Natural killer cell (primary cell): ENCODE measurements around the gene PDIA2. TPM values are rescaled to one million over a fixed set of nuclear protein-coding genes. Genes with fewer than 3 reads are reported as not detected.

Source experiments
- ATAC-seq, 3 donors: fragments of 150-1000 bp in 2 of 3; fragments of 200-7000 bp in 1 of 3; cut with Tn5 transposase; 1 replicate in 1 of 3; 2 replicates in 2 of 3; pipeline ENCODE4 v1.10.0; 2021; ENCODE audit warnings: mild to moderate bottlenecking in 2 of 3, moderate library complexity in 2 of 3
- DNase-seq, 2 donors: peaks; one replicate each; pipeline versions ENCODE4 v3.0.0 to v3.0.0-alpha.2; 2013 to 2021; ENCODE audit warnings: mixed read lengths in 1 of 2
- H3K27ac ChIP-seq: one replicate; pipeline ENCODE4 v1.5.1; 2013; ENCODE audit warnings: mild to moderate bottlenecking, low read length
- H3K27me3 ChIP-seq: one replicate; pipeline ENCODE4 v1.6.1; 2013; ENCODE audit warnings: low read length; ENCODE audit not compliant: control insufficient read depth, insufficient read depth
- H3K36me3 ChIP-seq: one replicate; pipeline ENCODE4 v1.6.1; 2013; ENCODE audit warnings: low read length; ENCODE audit not compliant: control insufficient read depth, insufficient read depth
- H3K4me1 ChIP-seq: one replicate; pipeline ENCODE4 v1.6.1; 2013; ENCODE audit warnings: low read length; ENCODE audit not compliant: control insufficient read depth, insufficient read depth
- H3K4me3 ChIP-seq: one replicate; pipeline ENCODE4 v1.5.1; 2013; ENCODE audit warnings: low read length
- H3K9me3 ChIP-seq: one replicate; pipeline ENCODE4 v1.6.1; 2013; ENCODE audit warnings: low read length; ENCODE audit not compliant: control insufficient read depth, insufficient read depth
- H3K27ac Mint-ChIP-seq, 2 donors: one replicate each; pipeline ENCODE4 v1.8.0; 2022; ENCODE audit warnings: mild to moderate bottlenecking in 2 of 2, mixed read lengths in 2 of 2, moderate library complexity in 1 of 2
- H3K27me3 Mint-ChIP-seq, 2 donors: one replicate each; pipeline ENCODE4 v1.8.0; 2022; ENCODE audit warnings: low read depth in 2 of 2, mixed read lengths in 2 of 2
- H3K36me3 Mint-ChIP-seq: one replicate; pipeline ENCODE4 v1.8.0; 2022; ENCODE audit warnings: mixed read lengths
- H3K4me1 Mint-ChIP-seq, 2 donors: one replicate each; pipeline ENCODE4 v1.8.0; 2022; ENCODE audit warnings: mixed read lengths in 2 of 2
- H3K4me3 Mint-ChIP-seq: one replicate; pipeline ENCODE4 v1.8.0; 2022; ENCODE audit warnings: mild to moderate bottlenecking, moderate library complexity, mixed read lengths
- H3K9me3 Mint-ChIP-seq, 2 donors: one replicate each; pipeline ENCODE4 v1.8.0; 2022; ENCODE audit warnings: mixed read lengths in 2 of 2
- CTCF ChIP-seq: fragments of 200-600 bp; IDR thresholded peaks from one replicate; pipeline ENCODE4 v1.8.0; 2022; ENCODE audit warnings: antibody characterized with exemption
- WGBS: methylation state at CpG from one replicate; pipeline ENCODE4 v1.1.7; 2013; ENCODE audit warnings: missing lambda C conversion rate; ENCODE audit not compliant: insufficient coverage; 5-methylcytosine and 5-hydroxymethylcytosine counted together
- intact Hi-C: fragments of 100-400 bp; cut with micrococcal nuclease; formaldehyde crosslinking; loops from one replicate; pipeline ENCODE4 v1.14.2; 2022
- total RNA-seq, 4 donors: library from RNA; stranded (reverse); fragments of 120-200 nt in 1 of 4; gene quantifications; one replicate each; pipeline versions ENCODE4 v1.2.3 to v1.2.4, GENCODE V29; 2013 to 2022

The PDIA2 gene
- total RNA-seq, 3 donors from 2014 or later (not counting 1 experiment from before 2014, with no cell fraction given): not detected

GRCh38 chr16:280005-280460 lies 2.9 kb upstream of the PDIA2 start:
- H3K4me3 Mint-ChIP-seq: no peak overlapping the region
- H3K27me3 Mint-ChIP-seq: peaks cover 0 to 19% of the 10 kb centered on the region in 2 donors
- H3K27ac ChIP-seq: no peak overlapping the region
- no peaks in the 10 kb centered on the region for H3K9me3 Mint-ChIP-seq
- no peak for TF ChIP-seq CTCF
- peaks cover 6 to 14% of the 10 kb centered on the region in 2 donors for H3K4me1 Mint-ChIP-seq
- H3K27ac Mint-ChIP-seq: no peak overlapping the region
- H3K27me3 ChIP-seq: peaks cover 20% of the 10 kb centered on the region
- intact Hi-C loops: no loop called here
- H3K36me3 ChIP-seq: no peaks in the 10 kb centered on the region
- 12% methylated on average over 47 of the region's 47 CpGs for WGBS
- H3K9me3 ChIP-seq: no peaks in the 10 kb centered on the region
- DNase-seq: no peak
- peaks cover 29% of the 10 kb centered on the region for H3K4me1 ChIP-seq
- no peak for ATAC-seq
- no peaks in the 10 kb centered on the region for H3K36me3 Mint-ChIP-seq
- no peak overlapping the region for H3K4me3 ChIP-seq

- DNase-seq: peak in 1 of 2 donors; percentile 26
- no peaks in the 10 kb centered on the region for H3K9me3 ChIP-seq
- H3K4me1 ChIP-seq: peaks cover 25% of the 10 kb centered on the region
- H3K4me3 ChIP-seq: no peak within 1 kb of the TSS
- peaks cover 19% of the 10 kb centered on the region for H3K27me3 ChIP-seq
- Mint-ChIP-seq H3K27me3 (peaks cover 0 to 15% of the 10 kb centered on the region in 2 donors), H3K36me3 (no peaks in the 10 kb centered on the region), H3K4me3 (no peak within 1 kb of the TSS), H3K4me1 (peaks cover 6 to 10% of the 10 kb centered on the region in 2 donors), H3K27ac (no peak within 1 kb of the TSS), H3K9me3 (no peaks in the 10 kb centered on the region)
- H3K36me3 ChIP-seq: no peaks in the 10 kb centered on the region
- no peak for TF ChIP-seq CTCF
- H3K27ac ChIP-seq: no peak within 1 kb of the TSS
- 3% methylated on average over 54 of the region's 54 CpGs for WGBS
- intact Hi-C loops: no loop called here
- peak in 2 of 3 donors; percentile 41 to 48 for ATAC-seq
Measured at GRCh38 chr16:280552-280951, 2.4 kb upstream of the PDIA2 start, which contains the start of gene ARHGDIG. ARHGDIG (plus strand) TSS chr16:280591; CDS start chr16:280681, 90 bp downstream.

- H3K27me3 ChIP-seq: peaks cover 19% of the 10 kb centered on the region
- H3K36me3 ChIP-seq: no peaks in the 10 kb centered on the region
- no peaks in the 10 kb centered on the region for H3K9me3 ChIP-seq
- 57% methylated on average over 27 of the region's 27 CpGs for WGBS
- no peak overlapping the region for H3K27ac ChIP-seq
- ATAC-seq (no peak), DNase-seq (no peak)
- Mint-ChIP-seq H3K9me3 (no peaks in the 10 kb centered on the region), H3K4me3 (no peak overlapping the region), H3K36me3 (no peaks in the 10 kb centered on the region), H3K4me1 (peaks cover 6 to 10% of the 10 kb centered on the region in 2 donors), H3K27ac (no peak overlapping the region), H3K27me3 (peaks cover 0 to 14% of the 10 kb centered on the region in 2 donors)
- intact Hi-C loops: no loop called here
- no peak overlapping the region for H3K4me3 ChIP-seq
- peaks cover 25% of the 10 kb centered on the region for H3K4me1 ChIP-seq
- TF ChIP-seq CTCF: no peak
Measured at GRCh38 chr16:280991-281659, 1.8 kb upstream of the PDIA2 start.
